K562 (cell line): ENCODE results near the gene CCDC192. TPM values are rescaled to one million over a fixed set of nuclear protein-coding genes. Genes with fewer than 3 reads are reported as not detected.

Experiments
- ATAC-seq: fragments of 200-7000 bp; cut with Tn5 transposase; 3 replicates; pipeline ENCODE4 v1.9.1; 2020; ENCODE audit warnings: moderate library complexity
- BruUV-seq: library from RNA; stranded (reverse); fragments of 400-500 nt; replicated peaks from 2 replicates; lab custom pipeline; 2021; lab: Mats Ljungman, UMichigan
- CTCF ChIA-PET: fragments of 300-600 bp; formaldehyde crosslinking; extraction: SDS; loops from one replicate; lab custom pipeline; 2021; ENCODE audit warnings: low intra/inter-chr PET ratio; lab: Yijun Ruan, JAX
- POLR2A ChIA-PET: fragments of 300-600, 350-650 bp; sonication (Branson Sonifier 250); formaldehyde crosslinking; extraction: SDS; loops from one replicate; lab custom pipeline; 2021; ENCODE audit warnings: antibody characterized with exemption, inconsistent platforms; lab: Yijun Ruan, JAX
- DNase-seq, 4 experiments: peaks; one replicate each; pipeline versions ENCODE4 v3.0.0 to v3.0.0-alpha.2; 2011 to 2018; ENCODE audit warnings: low spot score in 3 of 4, mixed read lengths in 3 of 4; ENCODE audit errors: extremely low read depth in 1 of 4
- FAIRE-seq: peaks from 2 replicates; lab custom pipeline; 2011; peaks lifted over from hg19 to GRCh38; lab: Jason Lieb, UNC
- H2AFZ ChIP-seq: 2 replicates; pipeline ENCODE4 v1.6.0; 2011; ENCODE audit warnings: low read depth, low read length, control low read depth, inconsistent platforms
- H3K27ac ChIP-seq: fragments of 200-600 bp; 3 replicates; pipeline ENCODE4 v1.8.0; 2011; ENCODE audit warnings: low read depth, mild to moderate bottlenecking, control low read depth, inconsistent platforms, low read length, moderate library complexity, mixed read lengths; ENCODE audit errors: extremely low read depth
- H3K27me3 ChIP-seq, 2 experiments: fragments of 300-600 bp in 1 of 2; 2 replicates in 1 of 2; 3 replicates in 1 of 2; pipeline versions ENCODE4 v1.6.0 to v1.8.0; 2011; ENCODE audit warnings: inconsistent platforms in 2 of 2, low read length in 2 of 2, mild to moderate bottlenecking in 1 of 2, mixed read lengths in 1 of 2, moderate library complexity in 1 of 2; ENCODE audit not compliant: control insufficient read depth in 2 of 2, insufficient read depth in 2 of 2
- H3K36me3 ChIP-seq: fragments of 300-600 bp; 3 replicates; pipeline ENCODE4 v1.8.0; 2011; ENCODE audit warnings: mild to moderate bottlenecking, low read length, inconsistent platforms; ENCODE audit not compliant: control insufficient read depth, insufficient read depth
- H3K4me1 ChIP-seq, 2 experiments: fragments of 200-600 bp in 1 of 2; replicated peaks in 1 of 2; 2 replicates in 1 of 2; 3 replicates in 1 of 2; pipeline versions ENCODE4 v1.5.1 to v1.8.0; 2011; ENCODE audit warnings: inconsistent platforms in 2 of 2, low read length in 2 of 2, mild to moderate bottlenecking in 1 of 2, mixed read lengths in 1 of 2, moderate library complexity in 1 of 2; ENCODE audit not compliant: control insufficient read depth in 2 of 2, insufficient read depth in 2 of 2
- H3K4me2 ChIP-seq: 2 replicates; pipeline ENCODE4 v1.6.1; 2011; ENCODE audit warnings: low read length, control low read depth, inconsistent platforms, mixed read lengths; ENCODE audit not compliant: insufficient read depth
- H3K4me3 ChIP-seq: fragments of 200-600 bp; sonication (generic), shearing (Covaris generic); 2 replicates; pipeline ENCODE4 v1.5.1; 2016; ENCODE audit warnings: control low read depth, inconsistent platforms
- H3K79me2 ChIP-seq: fragments of 200-600 bp; 3 replicates; pipeline ENCODE4 v1.8.0; 2011; ENCODE audit warnings: low read length, inconsistent platforms; ENCODE audit not compliant: control insufficient read depth, insufficient read depth
- H3K9ac ChIP-seq, 2 experiments: 2 replicates each; pipeline versions ENCODE4 v1.6.0 to v1.6.1; 2011; ENCODE audit warnings: low read depth in 2 of 2, low read length in 2 of 2, control low read depth in 1 of 2, inconsistent platforms in 1 of 2, mild to moderate bottlenecking in 1 of 2, mixed read lengths in 1 of 2; ENCODE audit not compliant: insufficient read depth in 1 of 2
- H3K9me1 ChIP-seq: one replicate; pipeline ENCODE4 v1.6.0; 2011; ENCODE audit warnings: inconsistent platforms, mild to moderate bottlenecking, low read length, moderate library complexity; ENCODE audit not compliant: control insufficient read depth, insufficient read depth
- H3K9me3 ChIP-seq: replicated peaks from 2 replicates; pipeline ENCODE4 v1.5.1; 2011; ENCODE audit warnings: low read depth, low read length, inconsistent platforms; ENCODE audit not compliant: control insufficient read depth, insufficient read depth
- H4K20me1 ChIP-seq: replicated peaks from 2 replicates; pipeline ENCODE4 v1.6.1; 2011; ENCODE audit warnings: low read length, inconsistent platforms, mixed read lengths; ENCODE audit not compliant: control insufficient read depth, insufficient read depth
- BRD4 ChIP-seq: fragments of 200-600 bp; sonication (generic); IDR thresholded peaks from 2 replicates; pipeline ENCODE4 v1.6.1; 2017; ENCODE audit warnings: inconsistent platforms
- HDAC2 ChIP-seq: fragments of 450-650 bp; IDR thresholded peaks from 2 replicates; pipeline ENCODE4 v1.6.1; 2016; ENCODE audit warnings: mild to moderate bottlenecking
- HMGN3 ChIP-seq: IDR thresholded peaks from 2 replicates; pipeline ENCODE4 v1.6.1; 2011; ENCODE audit warnings: borderline replicate concordance, low read depth, mild to moderate bottlenecking, mixed read lengths, low read length; ENCODE audit not compliant: insufficient read length; ENCODE audit errors: extremely low read depth
- KDM2B ChIP-seq: fragments of 250-450 bp; sonication (Bioruptor Pico); IDR thresholded peaks from 2 replicates; pipeline ENCODE4 v1.8.0; 2021; ENCODE audit warnings: mild to moderate bottlenecking, moderate library complexity
- MTA1 ChIP-seq: fragments of 450-650 bp; IDR thresholded peaks from 2 replicates; pipeline ENCODE4 v1.6.1; 2017; ENCODE audit warnings: borderline replicate concordance
- PATZ1 ChIP-seq: fragments of 250-450 bp; sonication (Bioruptor Pico); IDR thresholded peaks from 2 replicates; pipeline ENCODE4 v1.5.0; 2020; ENCODE audit warnings: mild to moderate bottlenecking, borderline replicate concordance
- SRSF1 ChIP-seq: fragments of 200-400 bp; formaldehyde crosslinking; IDR thresholded peaks from 2 replicates; pipeline ENCODE4 v1.6.1; 2017; ENCODE audit warnings: mild to moderate bottlenecking, low read depth, low read length, moderate library complexity
- TAL1 ChIP-seq: fragments of 450-650 bp; IDR thresholded peaks from 2 replicates; pipeline ENCODE4 v1.6.1; 2016; ENCODE audit warnings: mild to moderate bottlenecking
- TEAD2 ChIP-seq: fragments of 450-650 bp; IDR thresholded peaks from 2 replicates; pipeline ENCODE4 v1.6.1; 2016; ENCODE audit warnings: missing genetic modification characterization, control low read depth, missing compliant biosample characterization
- ZBTB5 ChIP-seq: fragments of 450-650 bp; IDR thresholded peaks from 2 replicates; pipeline ENCODE4 v1.6.1; 2017; ENCODE audit warnings: antibody characterized with exemption
- ZNF133 ChIP-seq: fragments of 250-450 bp; sonication (Bioruptor Pico); IDR thresholded peaks from 2 replicates; pipeline ENCODE4 v1.4.0; 2020; ENCODE audit warnings: mild to moderate bottlenecking
- ZNF780A ChIP-seq: fragments of 250-450 bp; sonication (Bioruptor Pico); IDR thresholded peaks from 2 replicates; pipeline ENCODE4 v1.5.0; 2021; ENCODE audit warnings: mild to moderate bottlenecking
- ZNF830 ChIP-seq: fragments of 250-450 bp; sonication (Bioruptor Pico); IDR thresholded peaks from 2 replicates; pipeline ENCODE4 v1.5.0; 2021; ENCODE audit warnings: mild to moderate bottlenecking
- ZSCAN29 ChIP-seq: fragments of 450-650 bp; IDR thresholded peaks from 2 replicates; pipeline ENCODE4 v1.6.1; 2017
- WGBS: fragments of 100-300 bp; shearing (Covaris generic); methylation state at CpG from one replicate; pipeline ENCODE4 v1.1.6; 2016; ENCODE audit warnings: low coverage, mixed read lengths; ENCODE audit not compliant: insufficient coverage; ENCODE audit errors: missing lambda C conversion rate; 5-methylcytosine and 5-hydroxymethylcytosine counted together
- in situ Hi-C: fragments of 300-500 bp; cut with MboI; formaldehyde crosslinking; loops from 4 replicates; pipeline ENCODE4 v1.15.0; 2018; ENCODE audit warnings: inconsistent platforms, mixed read lengths
- intact Hi-C: fragments of 100-400 bp; cut with micrococcal nuclease; formaldehyde crosslinking; loops from 2 replicates; pipeline ENCODE4 v1.14.2; 2022
- polyA plus RNA-seq, 8 experiments: library from polyadenylated mRNA; depleted of rRNA in 4 of 8; stranded (reverse) in 5 of 8; unstranded in 3 of 8; fragments of >200 nt; fragmentation: Nextera tagmentation in 2 of 8; fragmentation: Illumina TruSeq in 1 of 8; extraction: Ambion mirVana in 2 of 8; extraction: Trizol in 1 of 8; gene quantifications; 2 replicates each; pipeline versions ENCODE4 v1.2.1 to v1.2.3, GENCODE V29; 2011 to 2014; ENCODE audit warnings: inconsistent platforms in 1 of 8, missing spikeins in 1 of 8
- total RNA-seq, 7 experiments: library from RNA; depleted of rRNA in 6 of 7; stranded (reverse); fragments of >200 nt in 6 of 7; fragmentation: Illumina TruSeq in 2 of 7; extraction: Trizol in 2 of 7; gene quantifications; 2 replicates each; pipeline versions ENCODE4 v1.2.1 to v1.2.3, GENCODE V29; 2011 to 2021; ENCODE audit warnings: low replicate concordance in 1 of 7

CCDC192 gene
- total and polyA plus RNA-seq, 9 of the 15 experiments (the other 6 are each of a cell fraction or from before 2014, with no cell fraction given), result 0.21 to 0.66 (median 0.38) TPM; not detected in 2

- no peak overlapping the region for H3K4me2 ChIP-seq
- BruUV-seq, result no TSS peak
- no peaks in the 10 kb centered on the region for H4K20me1 ChIP-seq
- H2AFZ ChIP-seq, result no peak overlapping the region
- H3K4me3 ChIP-seq, result no peak overlapping the region
- no peaks in the 10 kb centered on the region for H3K36me3 ChIP-seq
- no peaks in the 10 kb centered on the region for H3K79me2 ChIP-seq
- in situ Hi-C loops, result no loop called here
- intact Hi-C loops, result no loop called here
- ChIA-PET CTCF (no interaction called here), POLR2A (no interaction called here)
- no peak for FAIRE-seq
- no peak for TF ChIP-seq ZBTB5
- TF ChIP-seq KDM2B (CRISPR knock-in tag), result no peak
- TF ChIP-seq BRD4, result no peak
- TF ChIP-seq TAL1, result no peak
- no peak for TF ChIP-seq HMGN3
- TF ChIP-seq HDAC2, result no peak
- TF ChIP-seq ZNF830 (CRISPR knock-in tag), result no peak
- TF ChIP-seq SRSF1, result no peak
- TF ChIP-seq MTA1, result no peak
- TF ChIP-seq ZNF133 (CRISPR knock-in tag), result no peak
- TF ChIP-seq PATZ1, result no peak
- TF ChIP-seq TEAD2 (tag), result no peak
- no peak for TF ChIP-seq ZSCAN29
- no peak for TF ChIP-seq ZNF780A (CRISPR knock-in tag)
- no peak for ATAC-seq
- H3K4me1 ChIP-seq, result no peaks in the 10 kb centered on the region
- no peaks in the 10 kb centered on the region for H3K27me3 ChIP-seq
- H3K9me1 ChIP-seq, result no peaks in the 10 kb centered on the region
- no peak overlapping the region for H3K27ac ChIP-seq
- 0% methylated on average over 6 of the region's 6 CpGs for WGBS
- DNase-seq, result no peak
- no peaks in the 10 kb centered on the region for H3K9me3 ChIP-seq
- H3K9ac ChIP-seq, result no peak overlapping the region
Observed at GRCh38 chr5:127684726-127685467, 18.3 kb upstream of the CCDC192 start.
